HK-2 (cell line): ENCODE data around the gene TMEM204.

ENCODE experiments used
- DNase-seq: peaks from one replicate; pipeline ENCODE4 v3.0.0-alpha.2; 2018; ENCODE audit not compliant: unreplicated experiment

Gene TMEM204

GRCh38 chr16:1557576-1557975, 24.1 kb downstream of the TMEM204 start:
- no peak for DNase-seq

DNA sequence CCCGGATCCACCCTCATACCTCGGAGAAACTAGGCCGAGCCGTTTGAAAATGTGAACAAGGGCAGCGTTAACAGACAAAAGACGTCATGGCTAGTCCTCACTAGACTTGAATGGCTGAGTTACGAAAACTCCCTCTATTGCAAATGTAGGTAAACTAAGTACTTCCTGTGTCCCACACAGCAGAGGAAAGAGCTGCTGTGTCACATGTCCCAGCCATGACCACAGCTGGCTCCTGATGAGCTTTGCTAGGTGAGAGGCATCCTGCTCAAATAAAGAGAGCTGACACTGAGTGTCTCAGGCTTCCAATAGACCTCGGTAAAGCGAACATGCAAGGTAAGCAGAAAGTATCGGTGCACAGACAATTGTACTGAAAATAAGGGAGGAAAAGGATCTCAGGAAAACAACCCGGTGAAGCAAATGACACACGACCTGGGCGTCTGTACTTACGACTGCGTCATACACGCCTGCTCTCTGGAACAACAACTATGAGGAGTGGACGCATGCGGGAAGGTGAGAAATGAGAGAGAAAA, 26.0 kb downstream of the TMEM204 start:
- no peak for DNase-seq

- no peak for DNase-seq
Observed at GRCh38 chr16:1560153-1560552, 26.7 kb downstream of the TMEM204 start.

GRCh38 chr16:1560866-1561265, 27.4 kb downstream of the TMEM204 start:
- DNase-seq = no peak

- DNase-seq = no peak
Observed at GRCh38 chr16:1561266-1561665, 27.8 kb downstream of the TMEM204 start.

DNA sequence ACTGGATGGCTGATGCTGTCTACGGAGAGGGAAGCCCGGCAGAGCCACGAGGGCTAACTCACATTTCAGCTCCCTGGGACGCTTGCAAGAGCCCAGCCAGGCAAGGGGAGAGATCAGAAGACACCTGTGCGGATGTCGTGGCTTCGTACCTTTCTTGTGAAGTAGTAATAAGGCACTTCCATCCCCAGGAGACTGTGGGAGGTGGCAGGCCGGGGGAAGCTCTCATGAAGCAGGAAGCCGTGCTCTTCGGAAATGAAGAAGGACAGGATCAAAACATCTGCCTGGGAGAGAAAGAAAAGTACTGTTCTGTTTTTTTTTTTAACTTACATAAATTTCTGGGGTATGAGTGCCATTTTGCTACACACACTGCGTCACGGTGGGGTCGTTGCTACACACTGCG, 28.4 kb downstream of the TMEM204 start:
- no peak for DNase-seq

DNA sequence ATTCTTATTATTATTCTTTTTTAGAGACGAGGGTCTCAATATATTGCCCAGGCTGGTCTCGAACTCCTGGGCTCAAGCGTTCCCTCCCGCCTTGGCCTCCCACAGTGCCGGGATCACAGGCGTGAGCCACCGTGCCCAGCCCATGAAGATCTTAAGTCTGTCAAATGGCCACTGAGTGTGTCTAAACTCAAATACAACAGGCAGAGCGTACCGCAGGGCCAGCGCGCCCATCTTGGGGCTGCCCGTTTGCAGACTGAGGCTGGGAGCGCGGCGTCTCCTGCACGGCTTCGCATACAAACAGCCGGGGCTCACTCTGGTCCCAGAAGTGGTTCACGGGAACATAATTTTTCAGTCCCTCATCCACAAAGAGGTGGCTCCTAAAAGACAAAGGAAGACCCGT, 30.3 kb downstream of the TMEM204 start:
- DNase-seq = no peak

- DNase-seq = no peak
Observed at GRCh38 chr16:1564325-1564724, 30.9 kb downstream of the TMEM204 start.

DNA sequence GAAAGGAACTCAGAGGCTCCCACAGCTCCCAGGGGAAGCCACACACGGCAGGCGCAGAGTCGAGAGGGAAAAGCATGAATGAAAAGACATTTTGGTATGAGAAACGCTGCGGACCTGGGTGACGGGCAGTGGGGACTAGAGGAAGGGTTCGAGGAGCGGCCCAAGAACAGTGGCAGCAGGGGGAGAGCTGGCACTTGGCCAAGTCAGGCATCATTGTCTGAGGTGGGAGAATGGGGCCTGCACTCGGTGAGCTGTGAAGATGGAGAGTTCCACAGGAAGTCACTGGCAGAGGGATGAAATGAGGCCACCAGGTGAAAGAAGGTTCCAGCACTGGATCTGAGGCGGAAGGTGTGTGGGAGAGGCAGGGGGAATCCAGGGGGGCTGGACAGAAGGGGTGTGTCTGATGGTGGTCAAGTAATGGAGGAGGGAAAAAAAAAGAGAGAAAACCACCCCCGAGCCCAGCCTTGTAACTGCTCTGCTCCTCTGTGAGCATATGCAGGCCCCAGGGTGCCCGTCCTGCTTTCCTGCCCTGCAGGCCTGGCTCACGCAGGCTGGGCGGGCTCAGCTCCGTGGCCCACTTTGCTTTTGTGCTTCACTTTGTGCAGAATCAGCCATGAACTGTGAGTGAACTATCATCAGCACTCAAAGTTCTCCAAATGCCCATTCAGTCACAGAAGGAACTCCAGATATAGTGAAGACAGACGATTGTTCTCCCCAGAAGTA, 31.8 kb downstream of the TMEM204 start:
- DNase-seq = no peak

GRCh38 chr16:1567988-1568387, 34.5 kb downstream of the TMEM204 start:
- no peak for DNase-seq

- no peak for DNase-seq
Observed at GRCh38 chr16:1571012-1571671, 37.7 kb downstream of the TMEM204 start.

GRCh38 chr16:1572673-1573072, 39.2 kb downstream of the TMEM204 start:
- peak; percentile 44 for DNase-seq

- no peak for DNase-seq
Observed at GRCh38 chr16:1573301-1573700, 39.8 kb downstream of the TMEM204 start.

- no peak for DNase-seq
Observed at GRCh38 chr16:1575578-1575977, 42.1 kb downstream of the TMEM204 start.

GRCh38 chr16:1579214-1579613, 45.7 kb downstream of the TMEM204 start:
- no peak for DNase-seq

- DNase-seq = no peak
Observed at GRCh38 chr16:1580256-1580655, 46.8 kb downstream of the TMEM204 start.

GRCh38 chr16:1580956-1581355, 47.5 kb downstream of the TMEM204 start:
- no peak for DNase-seq

DNA sequence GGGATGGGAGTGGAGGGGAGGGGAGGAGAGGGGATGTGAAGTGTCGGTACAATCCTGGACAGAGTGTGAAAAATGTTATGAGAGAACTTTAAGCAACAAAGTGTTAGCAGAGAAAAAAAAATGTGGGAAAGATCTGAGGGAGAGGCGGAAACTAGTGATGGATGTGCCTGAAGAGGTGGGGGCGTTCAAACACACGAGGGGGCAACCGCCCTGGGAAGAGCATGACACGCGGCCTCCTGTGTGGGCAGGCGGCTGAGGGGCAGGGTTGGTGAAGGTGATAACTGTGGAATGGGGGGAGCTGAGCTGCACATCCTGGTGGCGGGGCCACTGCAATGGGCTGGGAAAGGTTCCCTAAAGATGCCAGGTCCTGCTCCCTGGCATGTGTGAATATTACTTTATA, 48.3 kb downstream of the TMEM204 start:
- no peak for DNase-seq

DNA sequence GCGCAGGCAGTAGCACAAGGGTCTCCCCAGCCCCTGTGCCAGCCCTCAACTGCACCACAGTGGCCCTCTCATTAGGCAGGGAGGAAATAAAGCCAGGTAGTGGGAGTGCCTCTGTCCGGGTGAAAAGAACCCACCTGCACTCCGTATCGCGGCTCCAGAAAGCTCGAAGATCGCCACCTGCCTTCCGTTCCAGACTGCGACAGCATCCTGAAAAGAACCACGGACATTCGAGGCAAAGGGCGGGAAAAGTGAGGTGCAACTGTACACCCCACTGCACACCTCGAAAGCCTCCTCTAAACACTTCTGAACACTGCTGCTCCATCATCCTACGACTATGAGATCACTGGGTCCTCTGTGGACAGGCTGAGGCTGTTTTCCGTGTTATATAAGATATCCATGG, 49.7 kb downstream of the TMEM204 start:
- no peak for DNase-seq

- DNase-seq = no peak
Observed at GRCh38 chr16:1584926-1585484, 51.5 kb downstream of the TMEM204 start.

DNA sequence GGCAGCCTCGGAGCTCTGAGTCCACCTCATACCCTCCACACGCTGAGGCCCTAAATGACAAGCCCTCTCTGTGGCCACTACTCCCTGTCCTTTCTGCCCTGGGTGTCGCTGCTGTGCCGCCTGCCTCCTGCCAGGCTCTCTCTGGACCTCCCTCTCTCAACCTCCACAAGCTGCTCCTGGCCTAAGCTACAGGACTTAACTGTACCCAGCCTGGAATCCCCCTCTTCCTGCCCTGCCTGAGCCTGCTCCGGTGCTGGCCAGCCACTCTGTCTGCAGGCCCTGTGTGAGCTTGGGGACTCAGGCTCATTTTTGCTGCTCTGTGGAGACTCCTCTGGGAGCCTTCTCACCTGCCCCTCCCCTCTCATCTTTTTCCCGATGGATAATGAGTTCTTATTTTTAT, 56.9 kb downstream of the TMEM204 start:
- DNase-seq = no peak

DNA sequence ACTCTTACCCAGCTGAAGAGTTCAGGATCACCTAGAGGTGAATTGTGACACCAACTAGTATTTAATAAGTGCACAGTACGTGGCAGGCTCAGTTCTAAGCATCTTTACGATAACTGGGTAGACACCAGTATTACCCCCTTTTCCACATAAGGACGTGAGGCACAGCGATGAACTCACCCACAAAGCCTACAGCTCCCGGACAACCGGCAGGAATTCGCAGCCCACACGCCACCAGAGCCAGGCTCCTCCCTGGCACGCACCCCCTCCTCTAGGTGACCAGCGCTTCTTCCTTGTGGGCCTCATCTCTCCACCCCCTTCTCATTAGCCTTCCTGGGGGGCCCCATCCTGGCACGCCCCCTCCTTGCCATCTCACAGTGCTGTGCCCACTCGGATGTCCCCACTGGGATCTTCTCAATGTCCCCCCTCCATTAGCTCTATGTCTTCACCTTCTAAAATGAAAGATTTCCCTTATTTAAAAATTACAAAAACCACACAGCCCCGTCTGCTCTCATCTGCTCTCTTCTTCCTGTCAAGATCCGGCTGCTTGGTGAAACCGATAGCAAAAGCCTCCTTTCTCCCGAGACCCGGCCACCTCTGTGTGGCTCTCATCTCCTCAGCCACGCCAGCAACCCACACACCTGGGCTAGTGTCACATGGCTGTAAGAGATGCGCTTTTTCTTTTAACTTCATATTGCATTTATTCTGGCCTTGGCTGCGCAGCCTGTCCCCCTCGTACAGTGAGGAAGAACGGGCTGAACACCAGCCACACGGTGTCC, 57.7 kb downstream of the TMEM204 start:
- no peak for DNase-seq
